H1 (cell line): ENCODE results near the gene ABHD16A. TPM values are rescaled to one million over a fixed set of nuclear protein-coding genes. Genes with fewer than 3 reads are reported as not detected.

ENCODE experiments used
- CTCF ChIP-seq, 3 experiments: IDR thresholded peaks; 1 replicate in 2 of 3; 2 replicates in 1 of 3; pipeline versions ENCODE4 v1.5.1 to v1.6.1; 2011; ENCODE audit warnings: low read length in 3 of 3, mild to moderate bottlenecking in 3 of 3, inconsistent platforms in 2 of 3, low read depth in 1 of 3, moderate library complexity in 1 of 3; ENCODE audit not compliant: insufficient read depth in 1 of 3; ENCODE audit errors: control extremely low read depth in 1 of 3
- EP300 ChIP-seq, 2 experiments: IDR thresholded peaks; 1 replicate in 1 of 2; 2 replicates in 1 of 2; pipeline ENCODE4 v1.6.1; 2011 to 2012; ENCODE audit warnings: low read depth in 2 of 2, low read length in 2 of 2, mild to moderate bottlenecking in 2 of 2, borderline replicate concordance in 1 of 2, inconsistent platforms in 1 of 2, moderate library complexity in 1 of 2
- GABPA ChIP-seq: IDR thresholded peaks from 2 replicates; pipeline ENCODE4 v1.6.1; 2011; ENCODE audit warnings: mild to moderate bottlenecking, low read length, moderate library complexity, borderline replicate concordance; ENCODE audit not compliant: insufficient read depth
- NANOG ChIP-seq: IDR thresholded peaks from 2 replicates; pipeline ENCODE4 v1.6.1; 2011; ENCODE audit warnings: low read length, low read depth, mild to moderate bottlenecking, inconsistent platforms; ENCODE audit not compliant: insufficient read depth, poor library complexity, severe bottlenecking
- POLR2AphosphoS5 ChIP-seq: IDR thresholded peaks from 2 replicates; pipeline ENCODE4 v1.6.1; 2011; ENCODE audit warnings: low read depth, low read length
- RAD21 ChIP-seq, 2 experiments: IDR thresholded peaks in 1 of 2; conservative IDR thresholded peaks in 1 of 2; 2 replicates each; pipeline ENCODE4 v1.6.1; 2011; ENCODE audit warnings: low read depth in 2 of 2, low read length in 2 of 2, improper control_type of control experiment in 1 of 2, inconsistent platforms in 1 of 2, mild to moderate bottlenecking in 1 of 2, moderate library complexity in 1 of 2
- SP2 ChIP-seq: IDR thresholded peaks from 2 replicates; pipeline ENCODE4 v1.6.1; 2012; ENCODE audit warnings: mild to moderate bottlenecking, low read length, inconsistent platforms
- polyA plus RNA-seq, 7 experiments: library from polyadenylated mRNA; depleted of rRNA in 3 of 7; stranded (reverse) in 5 of 7; unstranded in 2 of 7; fragments of >200 nt in 5 of 7; fragments of 200-250 nt in 2 of 7; gene quantifications; 1 replicate in 5 of 7; 2 replicates in 1 of 7; 4 replicates in 1 of 7; pipeline versions ENCODE4 v1.2.1 to v1.2.3, GENCODE V29; 2011 to 2013; ENCODE audit warnings: missing spikeins in 2 of 7, mixed read lengths in 2 of 7
- total RNA-seq: library from RNA; stranded (reverse); fragmentation: NEBNext Ultra II Directional; extraction: Animal tissue kit (Norgen Biotek cat#: 25700); gene quantifications from 2 replicates; pipeline ENCODE4 v1.2.1, GENCODE V29; 2021

Gene ABHD16A
- total and polyA plus RNA-seq, 2 of the 8 experiments (the other 6 are each of a cell fraction or from before 2014, with no cell fraction given), result 32.9 to 40.2 TPM

- no peak for TF ChIP-seq POLR2AphosphoS5
- no peak for TF ChIP-seq EP300 (IDR thresholded peaks at IDR 0.05; ENCODE audit: borderline replicate concordance in 1 of 2, low read depth in 2 of 2, low read length in 2 of 2)
- TF ChIP-seq GABPA, result no peak
- no peak for TF ChIP-seq RAD21 (IDR thresholded peaks at IDR 0.05 in 1 of 2, conservative IDR thresholded peaks at IDR 0.05 in 1 of 2; ENCODE audit: low read depth in 2 of 2, low read length in 2 of 2)
- no peak for TF ChIP-seq SP2
- no peak for TF ChIP-seq CTCF (IDR thresholded peaks at IDR 0.05; ENCODE audit: control extremely low read depth in 1 of 3, insufficient read depth in 1 of 3, low read depth in 1 of 3, low read length in 3 of 3)
- no peak for TF ChIP-seq NANOG
Observed at GRCh38 chr6:31736768-31737314, 33.7 kb upstream of the ABHD16A start (continued).
